GM21723 (cell line): Measurements from ENCODE around the gene AKT1S1.

Source experiments
- ATAC-seq: cut with Tn5 transposase; IDR thresholded peaks from one replicate; pipeline ENCODE4 v1.9.1; 2021; ENCODE audit warnings: mild to moderate bottlenecking, moderate library complexity; ENCODE audit not compliant: unreplicated experiment

AKT1S1 gene

GRCh38 chr19:49908480-49909420 is 31.6 kb upstream of the AKT1S1 start:
- no peak for ATAC-seq

GRCh38 chr19:49907745-49908446 is 30.7 kb upstream of the AKT1S1 start:
- ATAC-seq, result no peak

GRCh38 chr19:49906879-49907564 is 29.9 kb upstream of the AKT1S1 start:
- ATAC-seq, result no peak

GRCh38 chr19:49904136-49904535 is 27.0 kb upstream of the AKT1S1 start:
- ATAC-seq, result no peak

GRCh38 chr19:49896863-49897621 is 19.9 kb upstream of the AKT1S1 start, which contains the start of gene IL4I1:
Gene IL4I1 (minus strand): TSS chr19:49896887. CDS start chr19:49896160, 727 bp downstream.
- peak; percentile 47 for ATAC-seq

- ATAC-seq, result no peak
Observed at GRCh38 chr19:49895566-49896297, 18.6 kb upstream of the AKT1S1 start.

- no peak for ATAC-seq
Observed at GRCh38 chr19:49894879-49895565, 17.9 kb upstream of the AKT1S1 start.

GRCh38 chr19:49894011-49894664 is 17.0 kb upstream of the AKT1S1 start:
- ATAC-seq, result no peak

- ATAC-seq, result no peak
Observed at GRCh38 chr19:49892716-49893115, 15.6 kb upstream of the AKT1S1 start.

- no peak for ATAC-seq
Observed at GRCh38 chr19:49891393-49891792, 14.2 kb upstream of the AKT1S1 start.

- ATAC-seq, result no peak
Observed at GRCh38 chr19:49890349-49891311, 13.5 kb upstream of the AKT1S1 start.

- no peak for ATAC-seq
Observed at GRCh38 chr19:49889687-49890348, 12.7 kb upstream of the AKT1S1 start.

- ATAC-seq, result no peak
Observed at GRCh38 chr19:49889038-49889686, 12.0 kb upstream of the AKT1S1 start.

- ATAC-seq, result no peak
Observed at GRCh38 chr19:49888510-49888824, 11.3 kb upstream of the AKT1S1 start.

GRCh38 chr19:49887665-49888509 is 10.7 kb upstream of the AKT1S1 start:
- no peak for ATAC-seq
